HepG2 (cell line): ENCODE results near the gene TMBIM6. TPM values are rescaled to one million over a fixed set of nuclear protein-coding genes. Genes with fewer than 3 reads are reported as not detected.
A peak's percentile ranks its signal among the peaks of the same experiment; 100 is the strongest.

ENCODE experiments used
- DMAP1 ChIP-seq: IDR thresholded peaks from 2 replicates; pipeline ENCODE4 v1.6.1; 2016
- GABPA ChIP-seq, 2 experiments: IDR thresholded peaks; 2 replicates each; pipeline ENCODE4 v1.6.1; 2011 to 2016; ENCODE audit warnings: low read depth in 2 of 2, low read length in 1 of 2, missing biosample characterization in 1 of 2, missing genetic modification characterization in 1 of 2
- HDAC2 ChIP-seq: sonication (generic); formaldehyde crosslinking; IDR thresholded peaks from 2 replicates; pipeline ENCODE4 v1.4.0; 2020; ENCODE audit warnings: missing genetic modification reagents
- IKZF5 ChIP-seq: IDR thresholded peaks from 2 replicates; pipeline ENCODE4 v1.6.1; 2018; ENCODE audit warnings: missing genetic modification reagents, mild to moderate bottlenecking, missing compliant biosample characterization
- MED8 ChIP-seq: sonication (generic); formaldehyde crosslinking; IDR thresholded peaks from 2 replicates; pipeline ENCODE4 v1.8.1; 2023; ENCODE audit warnings: mild to moderate bottlenecking, missing genetic modification reagents; ENCODE audit not compliant: insufficient replicate concordance
- NFYB ChIP-seq: sonication (generic); formaldehyde crosslinking; IDR thresholded peaks from 2 replicates; pipeline ENCODE4 v1.4.0; 2020; ENCODE audit warnings: missing genetic modification reagents
- NFYC ChIP-seq: IDR thresholded peaks from 2 replicates; pipeline ENCODE4 v1.6.1; 2016; ENCODE audit warnings: missing genetic modification reagents, missing compliant biosample characterization
- ONECUT2 ChIP-seq: sonication (generic); formaldehyde crosslinking; IDR thresholded peaks from 2 replicates; pipeline ENCODE4 v1.4.0; 2020; ENCODE audit warnings: missing genetic modification reagents
- REXO4 ChIP-seq: sonication (generic); formaldehyde crosslinking; IDR thresholded peaks from 2 replicates; pipeline ENCODE4 v1.8.0; 2022; ENCODE audit warnings: missing genetic modification reagents, mild to moderate bottlenecking, borderline replicate concordance
- SKI ChIP-seq: fragments of 450-650 bp; IDR thresholded peaks from one replicate; pipeline ENCODE4 v1.6.1; 2018; ENCODE audit warnings: mild to moderate bottlenecking; ENCODE audit not compliant: partially characterized antibody
- TGIF2 ChIP-seq: IDR thresholded peaks from 2 replicates; pipeline ENCODE4 v1.6.1; 2016; ENCODE audit warnings: control low read depth, missing compliant biosample characterization
- YEATS2 ChIP-seq: sonication (generic); formaldehyde crosslinking; IDR thresholded peaks from 2 replicates; pipeline ENCODE4 v1.4.0; 2020; ENCODE audit warnings: missing genetic modification reagents, borderline replicate concordance
- YEATS4 ChIP-seq: sonication (generic); formaldehyde crosslinking; IDR thresholded peaks from 2 replicates; pipeline ENCODE4 v1.4.0; 2020; ENCODE audit warnings: missing genetic modification reagents, borderline replicate concordance
- ZBED4 ChIP-seq: sonication (generic); formaldehyde crosslinking; IDR thresholded peaks from 2 replicates; pipeline ENCODE4 v1.4.0; 2020; ENCODE audit warnings: missing genetic modification reagents, borderline replicate concordance
- ZBTB7B ChIP-seq: sonication (generic); formaldehyde crosslinking; IDR thresholded peaks from 2 replicates; pipeline ENCODE4 v1.4.0; 2020; ENCODE audit warnings: missing genetic modification reagents
- ZNF337 ChIP-seq: sonication (generic); formaldehyde crosslinking; IDR thresholded peaks from 2 replicates; pipeline ENCODE4 v1.5.1; 2020; ENCODE audit warnings: missing genetic modification reagents, low read depth, mild to moderate bottlenecking, borderline replicate concordance
- ZNF510 ChIP-seq: sonication (generic); formaldehyde crosslinking; IDR thresholded peaks from 2 replicates; pipeline ENCODE4 v1.4.0; 2020; ENCODE audit warnings: low read depth, mild to moderate bottlenecking, missing genetic modification reagents
- ZNF570 ChIP-seq: sonication (generic); formaldehyde crosslinking; IDR thresholded peaks from 2 replicates; pipeline ENCODE4 v1.4.0; 2020; ENCODE audit warnings: mild to moderate bottlenecking, missing genetic modification reagents, borderline replicate concordance
- ZNF660 ChIP-seq: sonication (generic); formaldehyde crosslinking; IDR thresholded peaks from 2 replicates; pipeline ENCODE4 v1.5.1; 2020; ENCODE audit warnings: mild to moderate bottlenecking, low read depth, missing genetic modification reagents, borderline replicate concordance
- ZNF691 ChIP-seq: sonication (generic); formaldehyde crosslinking; IDR thresholded peaks from 2 replicates; pipeline ENCODE4 v1.4.0; 2020; ENCODE audit warnings: missing genetic modification reagents, low read depth, mild to moderate bottlenecking, borderline replicate concordance
- ZSCAN21 ChIP-seq: sonication (generic); formaldehyde crosslinking; IDR thresholded peaks from 2 replicates; pipeline ENCODE4 v1.8.0; 2022; ENCODE audit warnings: mild to moderate bottlenecking, missing genetic modification reagents, moderate library complexity, borderline replicate concordance
- polyA plus RNA-seq, 8 experiments: library from polyadenylated mRNA; depleted of rRNA in 3 of 8; stranded (reverse) in 7 of 8; unstranded in 1 of 8; fragments of >200 nt; fragmentation: Illumina TruSeq in 4 of 8; extraction: Trizol in 4 of 8; gene quantifications; 2 replicates each; pipeline versions ENCODE4 v1.2.1 to v1.2.3, GENCODE V29; 2011 to 2016; ENCODE audit warnings: low read depth in 4 of 8, missing spikeins in 1 of 8, mixed read lengths in 1 of 8; ENCODE audit not compliant: insufficient read depth in 1 of 8
- total RNA-seq, 5 experiments: library from RNA; depleted of rRNA; stranded (reverse); fragments of >200 nt; fragmentation: Illumina TruSeq; extraction: Trizol; gene quantifications; 2 replicates each; pipeline ENCODE4 v1.2.3, GENCODE V29; 2016; ENCODE audit warnings: low read depth in 1 of 5
- TF ChIP-seq, protein P1 (sequence below): sonication (generic); IDR thresholded peaks from 2 replicates; pipeline ENCODE4 v1.6.1; 2016; ENCODE audit warnings: low read depth, borderline replicate concordance

Gene TMBIM6
- total and polyA plus RNA-seq, 2 of the 13 experiments (the other 11 are each of a cell fraction or from before 2014, with no cell fraction given) = 412 to 468 TPM

GRCh38 chr12:49740930-49741881 lies at the start of gene TMBIM6 (continued):
- TF ChIP-seq ZSCAN21 (0 out of 2 replicates have a peak, but pooled peaks have one; percentile 34), HDAC2 (CRISPR knock-in tag) (peak; percentile 64), YEATS4 (CRISPR knock-in tag) (peak; percentile 55), SKI (peak; percentile 60), TGIF2 (CRISPR knock-in tag) (peak; percentile 29; the same call in 1 of the 2 replicates), ZNF510 (no peak), ZNF660 (CRISPR knock-in tag) (no peak), NFYB (CRISPR knock-in tag) (peak; percentile 89), ZNF691 (CRISPR knock-in tag) (peak; percentile 42; the same call in 1 of the 2 replicates), ZBED4 (CRISPR knock-in tag) (peak; percentile 83), ONECUT2 (CRISPR knock-in tag) (peak; percentile 32; the same call in 1 of the 2 replicates), DMAP1 (CRISPR knock-in tag) (peak; percentile 82; the same call in 1 of the 2 replicates), GABPA (IDR thresholded peaks at IDR 0.05; ENCODE audit: low read depth, low read length) (peak; percentile 87), GABPA (CRISPR knock-in tag; IDR thresholded peaks at IDR 0.05; ENCODE audit: low read depth) (peak; percentile 99), IKZF5 (peak; percentile 68; the same call in 1 of the 2 replicates), ZNF337 (CRISPR knock-in tag) (0 out of 2 replicates have a peak, but pooled peaks have one; percentile 45), REXO4 (CRISPR knock-in tag) (no peak), ZNF570 (CRISPR knock-in tag) (no peak), MED8 (CRISPR knock-in tag) (no peak), ZBTB7B (CRISPR knock-in tag) (0 out of 2 replicates have a peak, but pooled peaks have one; percentile 12), YEATS2 (peak; percentile 84), NFYC (CRISPR knock-in tag) (peak; percentile 92)
- TF ChIP-seq, protein P1, sequence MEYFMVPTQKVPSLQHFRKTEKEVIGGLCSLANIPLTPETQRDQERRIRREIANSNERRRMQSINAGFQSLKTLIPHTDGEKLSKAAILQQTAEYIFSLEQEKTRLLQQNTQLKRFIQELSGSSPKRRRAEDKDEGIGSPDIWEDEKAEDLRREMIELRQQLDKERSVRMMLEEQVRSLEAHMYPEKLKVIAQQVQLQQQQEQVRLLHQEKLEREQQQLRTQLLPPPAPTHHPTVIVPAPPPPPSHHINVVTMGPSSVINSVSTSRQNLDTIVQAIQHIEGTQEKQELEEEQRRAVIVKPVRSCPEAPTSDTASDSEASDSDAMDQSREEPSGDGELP = no peak
